NOMO-1 (cell line): ENCODE results near the gene JAGN1.
"Not testable (repeated sequence)": the region's sequence is repeated elsewhere in the genome, so short reads cannot be mapped to it uniquely, and the experiment has no call there.

ENCODE experiments used
- DNase-seq, 2 experiments: peaks; one replicate each; lab custom pipeline; 2025; ENCODE audit not compliant: unreplicated experiment in 2 of 2; lab: John Stamatoyannopoulos, UW

Gene JAGN1

GRCh38 chr3:9915254-9916141 lies 25.1 kb downstream of the JAGN1 start:
- peak; percentile 38 to 44 for DNase-seq

GRCh38 chr3:9916346-9916733 lies 25.9 kb downstream of the JAGN1 start:
- no peak for DNase-seq

GRCh38 chr3:9916734-9917680 lies 26.6 kb downstream of the JAGN1 start, which contains the start of gene IL17RC:
TSS of gene IL17RC (plus strand) at chr3:9917098. CDS start at chr3:9917316, 218 bp downstream.
- no peak for DNase-seq

- DNase-seq, result no peak
Observed at GRCh38 chr3:9917820-9918219, 27.4 kb downstream of the JAGN1 start.

- no peak for DNase-seq
Observed at GRCh38 chr3:9918261-9919038, 28.0 kb downstream of the JAGN1 start.

- DNase-seq, result no peak
Observed at GRCh38 chr3:9928158-9928557, 37.7 kb downstream of the JAGN1 start.

GRCh38 chr3:9930804-9931418 lies 40.5 kb downstream of the JAGN1 start:
- no peak for DNase-seq

GRCh38 chr3:9932535-9932842 lies 42.1 kb downstream of the JAGN1 start:
- no peak for DNase-seq

- peak; percentile 78 to 80 for DNase-seq
Observed at GRCh38 chr3:9932843-9933560, 42.6 kb downstream of the JAGN1 start.

- DNase-seq, result peak; percentile 95 to 96
Observed at GRCh38 chr3:9933561-9934234, 43.3 kb downstream of the JAGN1 start, which contains the start of gene CRELD1. TSS of gene CRELD1 (plus strand) at chr3:9933834. CDS start at chr3:9934439, 605 bp downstream.

GRCh38 chr3:9934235-9934621 lies 43.8 kb downstream of the JAGN1 start:
- DNase-seq, result peak in 1 of 2 experiments; percentile 60

- no peak for DNase-seq
Observed at GRCh38 chr3:9934993-9935392, 44.6 kb downstream of the JAGN1 start.

- no peak for DNase-seq
Observed at GRCh38 chr3:9935966-9936510, 45.6 kb downstream of the JAGN1 start.

- no peak for DNase-seq
Observed at GRCh38 chr3:9937486-9938238, 47.3 kb downstream of the JAGN1 start.

- no peak for DNase-seq
Observed at GRCh38 chr3:9938966-9939365, 48.6 kb downstream of the JAGN1 start.

- not testable (repeated sequence) for DNase-seq
Observed at GRCh38 chr3:9939906-9940305, 49.5 kb downstream of the JAGN1 start.

- DNase-seq, result no peak
Observed at GRCh38 chr3:9940746-9941145, 50.3 kb downstream of the JAGN1 start.

GRCh38 chr3:9942164-9942563 lies 51.8 kb downstream of the JAGN1 start:
- DNase-seq, result no peak
